GM12878 (cell line): ENCODE measurements around the gene LRRC3.

Experiments used
- CTCF ChIP-seq, 3 experiments: IDR thresholded peaks in 2 of 3; conservative IDR thresholded peaks in 1 of 3; 2 replicates each; pipeline ENCODE4 v1.5.1; 2011; ENCODE audit warnings: low read depth in 3 of 3, low read length in 3 of 3, mild to moderate bottlenecking in 3 of 3, control low read depth in 2 of 3, moderate library complexity in 2 of 3, inconsistent platforms in 1 of 3, mixed read lengths in 1 of 3; ENCODE audit not compliant: control insufficient read depth in 2 of 3, insufficient read depth in 1 of 3; ENCODE audit errors: extremely low read depth in 1 of 3
- EZH2 ChIP-seq: IDR thresholded peaks from 2 replicates; pipeline ENCODE4 v1.6.1; 2012; ENCODE audit warnings: low read depth, mild to moderate bottlenecking, control low read depth, inconsistent platforms, low read length, borderline replicate concordance; ENCODE audit not compliant: control insufficient read depth
- IRF3 ChIP-seq: fragments of 450-650 bp; IDR thresholded peaks from 2 replicates; pipeline ENCODE4 v1.6.1; 2014; ENCODE audit warnings: mild to moderate bottlenecking
- POLR2AphosphoS2 ChIP-seq: IDR thresholded peaks from 2 replicates; pipeline ENCODE4 v1.6.1; 2011; ENCODE audit warnings: low read depth, mild to moderate bottlenecking, low read length, improper control_type of control experiment, moderate library complexity
- TAF1 ChIP-seq: IDR thresholded peaks from 2 replicates; pipeline ENCODE4 v1.6.1; 2011; ENCODE audit warnings: mild to moderate bottlenecking, low read depth, low read length, borderline replicate concordance
- USF2 ChIP-seq: IDR thresholded peaks from 2 replicates; pipeline ENCODE4 v1.6.1; 2011; ENCODE audit warnings: low read depth, low read length, improper control_type of control experiment, borderline replicate concordance
- YY1 ChIP-seq: IDR thresholded peaks from 2 replicates; pipeline ENCODE4 v1.6.1; 2011; ENCODE audit warnings: low read depth, mild to moderate bottlenecking, low read length
- ZNF274 ChIP-seq: IDR thresholded peaks from one replicate; pipeline ENCODE4 v1.8.0; 2011; ENCODE audit not compliant: insufficient read length, insufficient read depth

DNA sequence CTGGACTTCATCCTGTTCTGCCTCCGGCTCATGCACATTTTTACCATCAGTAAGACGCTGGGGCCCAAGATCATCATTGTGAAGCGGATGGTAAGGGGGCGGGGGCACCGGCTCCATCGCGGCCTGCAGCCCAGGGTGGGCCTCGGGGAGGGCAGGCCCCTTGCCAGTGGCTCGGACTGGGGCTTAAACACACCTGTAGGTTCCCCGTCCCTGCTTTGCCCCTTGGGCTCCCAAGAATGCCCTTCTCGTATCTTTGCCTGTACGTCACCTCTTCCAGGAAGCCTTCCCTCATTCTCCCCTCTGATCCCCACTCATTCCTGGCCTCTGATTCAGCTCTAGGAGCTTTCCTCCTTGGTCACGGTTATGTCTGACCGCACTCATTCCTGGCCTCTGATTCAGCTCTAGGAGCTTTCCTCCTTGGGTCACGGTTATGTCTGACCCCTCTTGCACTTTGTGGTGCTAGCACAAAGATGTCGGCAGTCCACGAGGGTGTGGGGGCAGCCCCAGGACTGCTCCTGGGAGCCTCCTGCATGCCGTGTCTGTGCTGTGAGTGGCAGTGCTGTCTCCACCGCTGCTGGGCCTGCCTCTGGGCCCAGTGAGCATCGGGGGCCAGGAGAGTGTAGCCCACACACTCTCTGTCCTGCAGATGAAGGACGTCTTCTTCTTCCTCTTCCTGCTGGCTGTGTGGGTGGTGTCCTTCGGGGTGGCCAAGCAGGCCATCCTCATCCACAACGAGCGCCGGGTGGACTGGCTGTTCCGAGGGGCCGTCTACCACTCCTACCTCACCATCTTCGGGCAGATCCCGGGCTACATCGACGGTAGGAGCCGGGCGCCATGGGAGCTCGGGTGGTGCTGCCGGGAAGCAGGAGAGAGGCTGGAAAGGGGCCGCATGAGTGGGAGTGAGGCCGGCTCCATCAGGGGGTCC, 49.1 kb upstream of the LRRC3 start:
- TF ChIP-seq CTCF (IDR thresholded peaks at IDR 0.05 in 2 of 3, conservative IDR thresholded peaks at IDR 0.05 in 1 of 3; ENCODE audit: control insufficient read depth in 2 of 3, extremely low read depth in 1 of 3, insufficient read depth in 1 of 3, low read depth in 3 of 3, low read length in 3 of 3) (no peak), YY1 (no peak), USF2 (no peak), IRF3 (no peak), EZH2 (no peak), POLR2AphosphoS2 (no peak), ZNF274 (no peak), TAF1 (no peak)
